ENCODE measurements around the gene CELF5.

CELF5 gene

DNA sequence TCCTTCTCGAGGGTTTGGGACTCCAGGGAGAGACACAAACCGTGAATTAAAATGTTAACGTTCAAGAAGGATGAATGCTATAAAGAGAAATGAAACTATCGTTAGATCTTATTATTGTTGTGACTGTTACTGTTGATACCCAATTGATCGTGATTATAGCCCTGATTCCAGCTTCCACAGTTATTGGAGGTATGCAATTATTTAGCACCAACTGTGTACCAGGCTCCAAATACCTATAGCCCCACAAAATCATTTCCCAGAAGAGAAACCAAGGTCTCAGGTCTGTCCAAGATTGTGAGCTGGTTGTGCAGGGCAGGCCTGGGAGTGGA, 111.9 kb downstream of the CELF5 start:
- H2BK120ac ChIP-seq (ENCODE audit: low read depth, low read length) = no peak overlapping the region
- DNase-seq (ENCODE audit: low spot score) = no peak
- H2AK5ac ChIP-seq (ENCODE audit: low read depth, low read length) = no peak overlapping the region
- no peaks in the 10 kb centered on the region for H3K36me3 ChIP-seq (replicated peaks in 1 of 2; ENCODE audit: control insufficient read depth in 2 of 2, insufficient read depth in 2 of 2, low read length in 2 of 2)
- H2BK15ac ChIP-seq (ENCODE audit: low read length) = no peak overlapping the region
- no peak overlapping the region for H3K23ac ChIP-seq (ENCODE audit: low read depth, low read length, poor library complexity)
- no peak overlapping the region for H3K14ac ChIP-seq (ENCODE audit: low read length)
- no peak overlapping the region for H4K91ac ChIP-seq (ENCODE audit: low read depth, low read length, poor library complexity)
- H3K79me1 ChIP-seq (ENCODE audit: low read depth, low read length) = no peaks in the 10 kb centered on the region
- H2BK5ac ChIP-seq (ENCODE audit: low read length) = no peak overlapping the region
- H3K27ac ChIP-seq (replicated peaks; ENCODE audit: low read length) = no peak overlapping the region
- WGBS, 2 donors (ENCODE audit: extremely low coverage in 2 of 2, insufficient read length in 2 of 2, insufficient replicate concordance in 1 of 2) = no CpG with 5 or more reads among the region's 5 CpGs
- H2BK12ac ChIP-seq (ENCODE audit: low read length) = no peak overlapping the region
- no peak overlapping the region for H2AFZ ChIP-seq (ENCODE audit: low read length)
- H3K27me3 ChIP-seq (ENCODE audit: control insufficient read depth in 3 of 3, insufficient read depth in 3 of 3, low read depth in 1 of 3, low read length in 3 of 3) = peaks cover 0 to 29% (median 0%) of the 10 kb centered on the region in 3 experiments
- no peaks in the 10 kb centered on the region for H3K9me3 ChIP-seq (replicated peaks in 1 of 2; ENCODE audit: control insufficient read depth in 2 of 2, insufficient read depth in 1 of 2, low read depth in 1 of 2, low read length in 2 of 2)
- no peak overlapping the region for H3K18ac ChIP-seq (ENCODE audit: low read length)
- H3K4me1 ChIP-seq (ENCODE audit: control insufficient read depth in 2 of 2, insufficient read depth in 1 of 2, low read depth in 1 of 2, low read length in 2 of 2) = no peaks in the 10 kb centered on the region
- H3K4ac ChIP-seq (ENCODE audit: low read length) = no peak overlapping the region
- H3K4me2 ChIP-seq (ENCODE audit: insufficient read depth, low read length, poor library complexity, severe bottlenecking) = no peak overlapping the region
- H4K8ac ChIP-seq (ENCODE audit: low read depth, low read length) = no peak overlapping the region
- H3K4me3 ChIP-seq (ENCODE audit: low read length in 2 of 2) = no peak overlapping the region
- H3K9ac ChIP-seq (ENCODE audit: low read depth, low read length, poor library complexity) = no peak overlapping the region

DNA sequence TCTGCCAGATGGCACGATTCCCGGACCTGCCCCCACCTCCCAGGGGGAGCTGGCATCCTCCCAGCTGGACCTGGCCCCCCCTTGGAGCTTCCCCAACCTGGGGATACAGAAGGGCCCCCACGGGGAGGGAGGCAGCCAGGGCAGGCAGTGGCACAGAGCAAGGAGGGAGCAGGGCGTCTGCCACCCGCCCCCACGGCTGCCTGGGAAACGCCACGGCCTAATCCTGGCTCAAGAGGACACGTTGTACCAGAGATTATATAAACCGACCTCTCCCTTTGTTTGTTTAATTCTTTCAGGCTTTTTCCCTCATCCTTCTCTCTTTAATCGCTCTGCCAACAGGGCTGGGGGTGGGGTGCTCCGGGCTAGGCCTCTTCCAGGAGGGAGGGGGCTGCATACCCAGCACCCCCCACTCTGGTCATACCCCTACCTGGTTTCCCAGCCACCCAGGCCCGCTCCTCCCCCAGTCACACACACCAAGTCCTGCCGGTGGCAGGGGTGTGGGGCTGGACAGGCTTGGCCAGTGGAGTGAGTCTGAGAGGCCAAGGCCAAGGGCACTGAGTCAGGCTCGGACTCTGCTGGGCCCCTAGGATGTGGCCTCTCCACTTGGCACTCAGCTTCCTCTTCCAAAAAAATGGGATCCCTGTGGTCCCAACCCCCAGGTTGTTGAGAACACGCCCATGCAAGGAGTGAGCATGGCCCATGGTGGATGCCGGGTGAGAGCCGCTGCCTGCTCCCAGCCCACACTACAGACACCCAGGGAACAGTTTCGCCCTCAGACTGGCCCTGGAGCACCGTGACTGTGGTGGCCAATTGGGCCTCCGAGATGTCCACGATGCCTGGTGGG, 112.4 kb downstream of the CELF5 start:
- DNase-seq (ENCODE audit: low spot score) = no peak
- no peak overlapping the region for H3K4ac ChIP-seq (ENCODE audit: low read length)
- H2BK15ac ChIP-seq (ENCODE audit: low read length) = no peak overlapping the region
- no peak overlapping the region for H2AFZ ChIP-seq (ENCODE audit: low read length)
- peak overlapping the region; percentile 19 for H2BK5ac ChIP-seq (ENCODE audit: low read length)
- no peak overlapping the region for H3K27ac ChIP-seq (replicated peaks; ENCODE audit: low read length)
- WGBS, 2 donors (ENCODE audit: extremely low coverage in 2 of 2, insufficient read length in 2 of 2, insufficient replicate concordance in 1 of 2) = no CpG with 5 or more reads among the region's 22 CpGs
- no peak overlapping the region for H3K4me3 ChIP-seq (ENCODE audit: low read length in 2 of 2)
- H3K4me1 ChIP-seq (ENCODE audit: control insufficient read depth in 2 of 2, insufficient read depth in 1 of 2, low read depth in 1 of 2, low read length in 2 of 2) = no peaks in the 10 kb centered on the region
- H3K36me3 ChIP-seq (replicated peaks in 1 of 2; ENCODE audit: control insufficient read depth in 2 of 2, insufficient read depth in 2 of 2, low read length in 2 of 2) = no peaks in the 10 kb centered on the region
- peaks cover 0 to 26% (median 0%) of the 10 kb centered on the region in 3 experiments for H3K27me3 ChIP-seq (ENCODE audit: control insufficient read depth in 3 of 3, insufficient read depth in 3 of 3, low read depth in 1 of 3, low read length in 3 of 3)
- H3K4me2 ChIP-seq (ENCODE audit: insufficient read depth, low read length, poor library complexity, severe bottlenecking) = no peak overlapping the region
- no peak overlapping the region for H3K9ac ChIP-seq (ENCODE audit: low read depth, low read length, poor library complexity)
- no peaks in the 10 kb centered on the region for H3K9me3 ChIP-seq (replicated peaks in 1 of 2; ENCODE audit: control insufficient read depth in 2 of 2, insufficient read depth in 1 of 2, low read depth in 1 of 2, low read length in 2 of 2)
- H3K23ac ChIP-seq (ENCODE audit: low read depth, low read length, poor library complexity) = no peak overlapping the region
- peak overlapping the region; percentile 1 for H3K14ac ChIP-seq (ENCODE audit: low read length)
- H4K8ac ChIP-seq (ENCODE audit: low read depth, low read length) = no peak overlapping the region
- no peak overlapping the region for H2BK120ac ChIP-seq (ENCODE audit: low read depth, low read length)
- no peak overlapping the region for H3K18ac ChIP-seq (ENCODE audit: low read length)
- no peaks in the 10 kb centered on the region for H3K79me1 ChIP-seq (ENCODE audit: low read depth, low read length)
- no peak overlapping the region for H4K91ac ChIP-seq (ENCODE audit: low read depth, low read length, poor library complexity)
- no peak overlapping the region for H2BK12ac ChIP-seq (ENCODE audit: low read length)
- peak overlapping the region; percentile 68 for H2AK5ac ChIP-seq (ENCODE audit: low read depth, low read length)

DNA sequence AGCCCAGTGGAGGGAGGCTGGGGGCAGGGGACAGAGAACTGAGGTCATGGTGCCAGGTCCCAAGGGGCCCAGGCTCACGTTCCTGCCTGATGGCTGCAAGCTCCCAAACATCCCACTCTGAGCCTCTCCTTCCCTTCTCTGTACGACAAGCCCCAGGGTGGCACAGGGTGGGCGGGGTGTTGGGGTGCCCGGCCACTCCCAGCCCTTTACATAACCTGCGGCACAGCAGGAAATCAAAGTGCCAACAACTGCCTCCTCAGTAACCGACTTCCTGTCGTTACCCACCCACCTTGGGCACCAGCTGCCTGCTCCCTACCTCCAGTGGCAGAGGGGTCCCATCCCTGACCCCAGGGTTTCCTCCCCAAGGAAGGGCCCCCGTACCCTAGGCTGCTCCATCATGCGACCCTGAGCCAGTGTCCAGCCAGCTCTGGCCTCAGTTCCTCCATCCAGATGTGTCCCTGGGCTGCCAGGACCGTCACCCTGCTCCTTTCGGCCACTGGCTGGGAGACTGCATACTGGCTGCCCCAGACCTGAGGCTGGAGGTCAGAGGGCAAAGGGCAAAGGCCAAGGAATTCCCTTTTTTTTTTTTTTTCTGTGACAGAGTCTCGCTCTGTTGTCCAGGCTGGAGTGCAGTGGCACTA, 114.2 kb downstream of the CELF5 start:
- Histone ChIP-seq H3K9ac (ENCODE audit: low read depth, low read length, poor library complexity) (no peak overlapping the region), H4K91ac (ENCODE audit: low read depth, low read length, poor library complexity) (no peak overlapping the region), H2BK12ac (ENCODE audit: low read length) (no peak overlapping the region), H3K4me2 (ENCODE audit: insufficient read depth, low read length, poor library complexity, severe bottlenecking) (no peak overlapping the region), H3K18ac (ENCODE audit: low read length) (no peak overlapping the region), H3K27ac (replicated peaks; ENCODE audit: low read length) (no peak overlapping the region), H3K4ac (ENCODE audit: low read length) (no peak overlapping the region), H2BK120ac (ENCODE audit: low read depth, low read length) (no peak overlapping the region), H3K36me3 (replicated peaks in 1 of 2; ENCODE audit: control insufficient read depth in 2 of 2, insufficient read depth in 2 of 2, low read length in 2 of 2) (no peaks in the 10 kb centered on the region), H4K8ac (ENCODE audit: low read depth, low read length) (no peak overlapping the region), H2BK5ac (ENCODE audit: low read length) (no peak overlapping the region), H3K23ac (ENCODE audit: low read depth, low read length, poor library complexity) (no peak overlapping the region), H2AFZ (ENCODE audit: low read length) (no peak overlapping the region), H3K4me1 (ENCODE audit: control insufficient read depth in 2 of 2, insufficient read depth in 1 of 2, low read depth in 1 of 2, low read length in 2 of 2) (no peaks in the 10 kb centered on the region), H3K79me1 (ENCODE audit: low read depth, low read length) (no peaks in the 10 kb centered on the region), H3K4me3 (ENCODE audit: low read length in 2 of 2) (no peak overlapping the region), H2BK15ac (ENCODE audit: low read length) (no peak overlapping the region), H3K14ac (ENCODE audit: low read length) (peak overlapping the region; percentile 31), H3K27me3 (ENCODE audit: control insufficient read depth in 3 of 3, insufficient read depth in 3 of 3, low read depth in 1 of 3, low read length in 3 of 3) (peaks cover 0 to 24% (median 0%) of the 10 kb centered on the region in 3 experiments), H2AK5ac (ENCODE audit: low read depth, low read length) (peak overlapping the region; percentile 28), H3K9me3 (replicated peaks in 1 of 2; ENCODE audit: control insufficient read depth in 2 of 2, insufficient read depth in 1 of 2, low read depth in 1 of 2, low read length in 2 of 2) (no peaks in the 10 kb centered on the region)
- DNase-seq (ENCODE audit: low spot score) = no peak
- no CpG with 5 or more reads among the region's 12 CpGs for WGBS, 2 donors (ENCODE audit: extremely low coverage in 2 of 2, insufficient read length in 2 of 2, insufficient replicate concordance in 1 of 2)

DNA sequence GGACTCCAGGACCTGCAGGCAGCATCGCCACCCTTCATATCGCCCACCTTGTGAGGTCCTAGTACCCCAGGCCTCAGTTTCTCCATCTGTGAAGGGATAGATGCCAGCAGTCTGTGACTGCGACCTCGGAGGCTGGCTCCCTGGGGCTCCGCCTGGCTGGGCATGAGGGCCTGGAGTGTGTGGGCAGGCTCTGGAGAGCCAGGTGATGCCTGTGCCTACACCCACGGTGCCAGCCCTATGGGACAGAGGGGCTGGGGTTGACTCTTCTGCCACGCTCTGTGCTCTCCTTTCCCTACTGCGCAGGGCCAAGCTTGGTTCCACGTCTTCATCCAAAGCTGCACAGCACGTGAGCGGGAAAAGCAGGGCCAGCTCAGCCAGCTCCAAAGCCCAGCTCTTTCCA, 115.9 kb downstream of the CELF5 start:
- Histone ChIP-seq H3K36me3 (replicated peaks in 1 of 2; ENCODE audit: control insufficient read depth in 2 of 2, insufficient read depth in 2 of 2, low read length in 2 of 2) (no peaks in the 10 kb centered on the region), H3K4me2 (ENCODE audit: insufficient read depth, low read length, poor library complexity, severe bottlenecking) (no peak overlapping the region), H2BK5ac (ENCODE audit: low read length) (peak overlapping the region; percentile 39), H3K4me1 (ENCODE audit: control insufficient read depth in 2 of 2, insufficient read depth in 1 of 2, low read depth in 1 of 2, low read length in 2 of 2) (no peaks in the 10 kb centered on the region), H2AK5ac (ENCODE audit: low read depth, low read length) (peak overlapping the region; percentile 88), H4K8ac (ENCODE audit: low read depth, low read length) (peak overlapping the region; percentile 65), H2AFZ (ENCODE audit: low read length) (no peak overlapping the region), H3K9ac (ENCODE audit: low read depth, low read length, poor library complexity) (no peak overlapping the region), H4K91ac (ENCODE audit: low read depth, low read length, poor library complexity) (no peak overlapping the region), H3K14ac (ENCODE audit: low read length) (peak overlapping the region; percentile 94), H2BK12ac (ENCODE audit: low read length) (no peak overlapping the region), H3K23ac (ENCODE audit: low read depth, low read length, poor library complexity) (no peak overlapping the region), H2BK120ac (ENCODE audit: low read depth, low read length) (no peak overlapping the region), H3K4ac (ENCODE audit: low read length) (no peak overlapping the region), H3K4me3 (ENCODE audit: low read length in 2 of 2) (peak overlapping the region in 1 of 2 donors; percentile 34), H3K18ac (ENCODE audit: low read length) (peak overlapping the region; percentile 80), H3K79me1 (ENCODE audit: low read depth, low read length) (peaks cover 3% of the 10 kb centered on the region), H3K27ac (replicated peaks; ENCODE audit: low read length) (no peak overlapping the region), H2BK15ac (ENCODE audit: low read length) (no peak overlapping the region), H3K9me3 (replicated peaks in 1 of 2; ENCODE audit: control insufficient read depth in 2 of 2, insufficient read depth in 1 of 2, low read depth in 1 of 2, low read length in 2 of 2) (no peaks in the 10 kb centered on the region), H3K27me3 (ENCODE audit: control insufficient read depth in 3 of 3, insufficient read depth in 3 of 3, low read depth in 1 of 3, low read length in 3 of 3) (peaks cover 0 to 21% (median 0%) of the 10 kb centered on the region in 3 experiments)
- WGBS, 2 donors (ENCODE audit: extremely low coverage in 2 of 2, insufficient read length in 2 of 2, insufficient replicate concordance in 1 of 2) = no CpG with 5 or more reads among the region's 11 CpGs
- DNase-seq (ENCODE audit: low spot score) = no peak
